WTC11 (cell line): ENCODE measurements around the gene COL4A2. TPM values are rescaled to one million over a fixed set of nuclear protein-coding genes. Genes with fewer than 3 reads are reported as not detected.

Experiments used
- ATAC-seq: fragments of 200-7000 bp; cut with Tn5 transposase; 2 replicates; pipeline ENCODE4 v1.10.0; 2021; ENCODE audit warnings: mild to moderate bottlenecking, moderate library complexity
- CTCF ChIA-PET: fragments of 300-600 bp; sonication (Branson Sonifier 250); formaldehyde crosslinking; loops from one replicate; lab custom pipeline; 2021; ENCODE audit warnings: antibody characterized with exemption; lab: Charles Lee
- POLR2A ChIA-PET: fragments of 350-600 bp; sonication (Branson Sonifier 250); formaldehyde crosslinking; loops from one replicate; lab custom pipeline; 2021; ENCODE audit warnings: antibody characterized with exemption; lab: Charles Lee
- DNase-seq: peaks from one replicate; pipeline ENCODE4 v3.0.0; 2021; ENCODE audit warnings: low spot score
- H3K27ac Mint-ChIP-seq: 2 replicates; pipeline ENCODE4 v1.8.0; 2021; ENCODE audit warnings: mixed read lengths
- H3K27me3 Mint-ChIP-seq: 2 replicates; pipeline ENCODE4 v1.8.0; 2021; ENCODE audit warnings: low read depth, mild to moderate bottlenecking, moderate library complexity, mixed read lengths
- H3K36me3 Mint-ChIP-seq: 2 replicates; pipeline ENCODE4 v1.8.0; 2021; ENCODE audit warnings: mixed read lengths
- H3K4me1 Mint-ChIP-seq: 2 replicates; pipeline ENCODE4 v1.8.0; 2022; ENCODE audit warnings: mixed read lengths
- H3K4me3 Mint-ChIP-seq: 2 replicates; pipeline ENCODE4 v1.8.0; 2021; ENCODE audit warnings: mild to moderate bottlenecking, moderate library complexity, mixed read lengths
- H3K9me3 Mint-ChIP-seq: 2 replicates; pipeline ENCODE4 v1.8.0; 2021; ENCODE audit warnings: mixed read lengths
- ELF4 ChIP-seq: sonication (generic); formaldehyde crosslinking; IDR thresholded peaks from 2 replicates; pipeline ENCODE4 v1.8.1; 2022; ENCODE audit warnings: low read depth, mild to moderate bottlenecking, moderate library complexity, missing genetic modification reagents
- FOXK1 ChIP-seq: sonication (generic); formaldehyde crosslinking; IDR thresholded peaks from 2 replicates; pipeline ENCODE4 v1.8.0; 2022; ENCODE audit warnings: mild to moderate bottlenecking, moderate library complexity, missing genetic modification reagents
- GTF2I ChIP-seq: fragments of 250-450 bp; sonication (Bioruptor Pico); conservative IDR thresholded peaks from 2 replicates; pipeline ENCODE4 v1.4.0; 2021; ENCODE audit warnings: mild to moderate bottlenecking
- NFATC4 ChIP-seq: fragments of 250-450 bp; sonication (Bioruptor Pico); IDR thresholded peaks from 2 replicates; pipeline ENCODE4 v1.9.0; 2021; ENCODE audit warnings: mild to moderate bottlenecking
- NFE2L1 ChIP-seq: sonication (generic); formaldehyde crosslinking; IDR thresholded peaks from 2 replicates; pipeline ENCODE4 v1.8.1; 2023; ENCODE audit warnings: missing genetic modification reagents
- OVOL2 ChIP-seq: fragments of 250-450 bp; sonication (Bioruptor Pico); IDR thresholded peaks from 2 replicates; pipeline ENCODE4 v1.9.0; 2021; ENCODE audit warnings: mild to moderate bottlenecking, borderline replicate concordance
- RELA ChIP-seq: sonication (generic); formaldehyde crosslinking; IDR thresholded peaks from 2 replicates; pipeline ENCODE4 v1.8.1; 2022; ENCODE audit warnings: missing genetic modification reagents, mild to moderate bottlenecking, borderline replicate concordance
- SMAD4 ChIP-seq: sonication (generic); formaldehyde crosslinking; IDR thresholded peaks from 2 replicates; pipeline ENCODE4 v1.8.0; 2022; ENCODE audit warnings: mild to moderate bottlenecking, missing genetic modification reagents
- ZNF121 ChIP-seq: sonication (generic); formaldehyde crosslinking; IDR thresholded peaks from 2 replicates; pipeline ENCODE4 v1.8.0; 2023; ENCODE audit warnings: missing genetic modification reagents
- ZNF138 ChIP-seq: sonication (generic); formaldehyde crosslinking; conservative IDR thresholded peaks from 2 replicates; pipeline ENCODE4 v1.8.1; 2022; ENCODE audit warnings: mild to moderate bottlenecking, moderate library complexity, missing genetic modification reagents
- total RNA-seq: library from RNA; stranded (reverse); gene quantifications from 3 replicates; pipeline ENCODE4 v1.2.3, GENCODE V29; 2021
- TF ChIP-seq, protein P1 (sequence below): sonication (generic); formaldehyde crosslinking; IDR thresholded peaks from 2 replicates; pipeline ENCODE4 v1.8.1; 2023; ENCODE audit warnings: mild to moderate bottlenecking, missing genetic modification reagents, moderate library complexity
- TF ChIP-seq, protein P2 (sequence below): sonication (generic); formaldehyde crosslinking; IDR thresholded peaks from 2 replicates; pipeline ENCODE4 v1.8.1; 2023; ENCODE audit warnings: mild to moderate bottlenecking, missing genetic modification reagents
- TF ChIP-seq, protein P3 (sequence below): sonication (generic); formaldehyde crosslinking; conservative IDR thresholded peaks from 2 replicates; pipeline ENCODE4 v1.8.1; 2022; ENCODE audit warnings: mild to moderate bottlenecking, missing genetic modification reagents
- TF ChIP-seq, protein P4 (sequence below): sonication (generic); formaldehyde crosslinking; conservative IDR thresholded peaks from 2 replicates; pipeline ENCODE4 v1.8.1; 2023; ENCODE audit warnings: mild to moderate bottlenecking, low read depth, missing genetic modification reagents, moderate library complexity
- TF ChIP-seq, protein P5 (sequence below): fragments of 250-450 bp; sonication (Bioruptor Pico); IDR thresholded peaks from 2 replicates; pipeline ENCODE4 v1.9.0; 2021; ENCODE audit warnings: moderate library complexity, mild to moderate bottlenecking, inconsistent platforms, borderline replicate concordance
- TF ChIP-seq, protein P6 (sequence below): sonication (generic); formaldehyde crosslinking; IDR thresholded peaks from 2 replicates; pipeline ENCODE4 v1.8.1; 2022; ENCODE audit warnings: mild to moderate bottlenecking, moderate library complexity, missing genetic modification reagents
- TF ChIP-seq, protein P7 (sequence below): fragments of 200-600 bp; IDR thresholded peaks from 2 replicates; pipeline ENCODE4 v1.8.0; 2022; ENCODE audit warnings: antibody characterized with exemption
- TF ChIP-seq, protein P8 (sequence below): fragments of 250-450 bp; sonication (Bioruptor Pico); IDR thresholded peaks from 2 replicates; pipeline ENCODE4 v1.9.0; 2021; ENCODE audit warnings: mild to moderate bottlenecking

Gene COL4A2
- total RNA-seq, 1 experiment from 2014 or later, result 109 TPM

DNA sequence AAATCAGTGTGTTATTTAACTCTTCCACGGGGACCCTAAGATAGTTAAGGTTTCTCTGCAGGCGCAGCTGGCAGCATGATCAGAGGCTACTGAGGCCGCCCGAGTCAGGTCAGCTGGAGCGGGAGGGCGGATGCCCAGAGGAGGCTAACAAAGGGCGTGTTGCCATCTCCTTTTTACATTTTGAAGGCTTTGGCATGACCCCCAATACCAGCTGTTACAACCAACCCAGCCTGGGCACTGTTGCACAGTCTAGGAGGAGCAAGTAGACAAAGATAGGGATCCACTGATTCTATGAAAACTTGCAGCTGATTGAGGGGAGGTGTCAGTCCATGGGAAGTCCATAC lies 15.7 kb downstream of the COL4A2 start:
- CTCF ChIA-PET, result interaction anchor here (1.0 to 4.0 kb wide), 8 partner anchors 15 to 101 kb away, joined by 4 to 29 read pairs (median 6); partner anchors contain the start of genes COL4A1 and COL4A2
- DNase-seq, result no peak
- Mint-ChIP-seq H3K9me3 (peaks cover 8% of the 10 kb centered on the region), H3K27ac (no peak overlapping the region), H3K36me3 (peaks cover 7% of the 10 kb centered on the region), H3K4me1 (peaks cover 59% of the 10 kb centered on the region), H3K4me3 (no peak overlapping the region), H3K27me3 (no peaks in the 10 kb centered on the region)
- no peak for ATAC-seq
- POLR2A ChIA-PET, result interaction anchor here (1.0 kb wide), 1 partner anchor 88 kb away, joined by 3 read pairs; no protein-coding TSS in a partner anchor
- TF ChIP-seq GTF2I (CRISPR knock-in tag), result no peak
- no peak for TF ChIP-seq ZNF121 (CRISPR knock-in tag)
- TF ChIP-seq NFATC4 (CRISPR knock-in tag), result no peak
- no peak for TF ChIP-seq ZNF138
- no peak for TF ChIP-seq NFE2L1 (CRISPR knock-in tag)
- TF ChIP-seq, protein P1, sequence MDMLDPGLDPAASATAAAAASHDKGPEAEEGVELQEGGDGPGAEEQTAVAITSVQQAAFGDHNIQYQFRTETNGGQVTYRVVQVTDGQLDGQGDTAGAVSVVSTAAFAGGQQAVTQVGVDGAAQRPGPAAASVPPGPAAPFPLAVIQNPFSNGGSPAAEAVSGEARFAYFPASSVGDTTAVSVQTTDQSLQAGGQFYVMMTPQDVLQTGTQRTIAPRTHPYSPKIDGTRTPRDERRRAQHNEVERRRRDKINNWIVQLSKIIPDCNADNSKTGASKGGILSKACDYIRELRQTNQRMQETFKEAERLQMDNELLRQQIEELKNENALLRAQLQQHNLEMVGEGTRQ (CRISPR knock-in tag), result no peak
- TF ChIP-seq SMAD4 (CRISPR knock-in tag), result no peak
- no peak for TF ChIP-seq ELF4 (CRISPR knock-in tag)
- no peak for TF ChIP-seq FOXK1 (CRISPR knock-in tag)
- TF ChIP-seq, protein P2, sequence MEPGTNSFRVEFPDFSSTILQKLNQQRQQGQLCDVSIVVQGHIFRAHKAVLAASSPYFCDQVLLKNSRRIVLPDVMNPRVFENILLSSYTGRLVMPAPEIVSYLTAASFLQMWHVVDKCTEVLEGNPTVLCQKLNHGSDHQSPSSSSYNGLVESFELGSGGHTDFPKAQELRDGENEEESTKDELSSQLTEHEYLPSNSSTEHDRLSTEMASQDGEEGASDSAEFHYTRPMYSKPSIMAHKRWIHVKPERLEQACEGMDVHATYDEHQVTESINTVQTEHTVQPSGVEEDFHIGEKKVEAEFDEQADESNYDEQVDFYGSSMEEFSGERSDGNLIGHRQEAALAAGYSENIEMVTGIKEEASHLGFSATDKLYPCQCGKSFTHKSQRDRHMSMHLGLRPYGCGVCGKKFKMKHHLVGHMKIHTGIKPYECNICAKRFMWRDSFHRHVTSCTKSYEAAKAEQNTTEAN, result no peak
- no peak for TF ChIP-seq RELA (CRISPR knock-in tag)
- TF ChIP-seq, protein P3, sequence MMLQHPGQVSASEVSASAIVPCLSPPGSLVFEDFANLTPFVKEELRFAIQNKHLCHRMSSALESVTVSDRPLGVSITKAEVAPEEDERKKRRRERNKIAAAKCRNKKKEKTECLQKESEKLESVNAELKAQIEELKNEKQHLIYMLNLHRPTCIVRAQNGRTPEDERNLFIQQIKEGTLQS (CRISPR knock-in tag), result no peak
- TF ChIP-seq, protein P4, sequence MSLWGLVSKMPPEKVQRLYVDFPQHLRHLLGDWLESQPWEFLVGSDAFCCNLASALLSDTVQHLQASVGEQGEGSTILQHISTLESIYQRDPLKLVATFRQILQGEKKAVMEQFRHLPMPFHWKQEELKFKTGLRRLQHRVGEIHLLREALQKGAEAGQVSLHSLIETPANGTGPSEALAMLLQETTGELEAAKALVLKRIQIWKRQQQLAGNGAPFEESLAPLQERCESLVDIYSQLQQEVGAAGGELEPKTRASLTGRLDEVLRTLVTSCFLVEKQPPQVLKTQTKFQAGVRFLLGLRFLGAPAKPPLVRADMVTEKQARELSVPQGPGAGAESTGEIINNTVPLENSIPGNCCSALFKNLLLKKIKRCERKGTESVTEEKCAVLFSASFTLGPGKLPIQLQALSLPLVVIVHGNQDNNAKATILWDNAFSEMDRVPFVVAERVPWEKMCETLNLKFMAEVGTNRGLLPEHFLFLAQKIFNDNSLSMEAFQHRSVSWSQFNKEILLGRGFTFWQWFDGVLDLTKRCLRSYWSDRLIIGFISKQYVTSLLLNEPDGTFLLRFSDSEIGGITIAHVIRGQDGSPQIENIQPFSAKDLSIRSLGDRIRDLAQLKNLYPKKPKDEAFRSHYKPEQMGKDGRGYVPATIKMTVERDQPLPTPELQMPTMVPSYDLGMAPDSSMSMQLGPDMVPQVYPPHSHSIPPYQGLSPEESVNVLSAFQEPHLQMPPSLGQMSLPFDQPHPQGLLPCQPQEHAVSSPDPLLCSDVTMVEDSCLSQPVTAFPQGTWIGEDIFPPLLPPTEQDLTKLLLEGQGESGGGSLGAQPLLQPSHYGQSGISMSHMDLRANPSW (CRISPR knock-in tag), result no peak
- TF ChIP-seq OVOL2 (CRISPR knock-in tag), result no peak
- TF ChIP-seq, protein P5, sequence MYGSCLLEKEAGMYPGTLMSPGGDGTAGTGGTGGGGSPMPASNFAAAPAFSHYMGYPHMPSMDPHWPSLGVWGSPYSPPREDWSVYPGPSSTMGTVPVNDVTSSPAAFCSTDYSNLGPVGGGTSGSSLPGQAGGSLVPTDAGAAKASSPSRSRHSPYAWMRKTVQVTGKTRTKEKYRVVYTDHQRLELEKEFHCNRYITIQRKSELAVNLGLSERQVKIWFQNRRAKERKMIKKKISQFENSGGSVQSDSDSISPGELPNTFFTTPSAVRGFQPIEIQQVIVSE (CRISPR knock-in tag), result no peak
- TF ChIP-seq, protein P6, sequence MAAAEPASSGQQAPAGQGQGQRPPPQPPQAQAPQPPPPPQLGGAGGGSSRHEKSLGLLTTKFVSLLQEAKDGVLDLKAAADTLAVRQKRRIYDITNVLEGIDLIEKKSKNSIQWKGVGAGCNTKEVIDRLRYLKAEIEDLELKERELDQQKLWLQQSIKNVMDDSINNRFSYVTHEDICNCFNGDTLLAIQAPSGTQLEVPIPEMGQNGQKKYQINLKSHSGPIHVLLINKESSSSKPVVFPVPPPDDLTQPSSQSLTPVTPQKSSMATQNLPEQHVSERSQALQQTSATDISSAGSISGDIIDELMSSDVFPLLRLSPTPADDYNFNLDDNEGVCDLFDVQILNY (CRISPR knock-in tag), result no peak
- TF ChIP-seq, protein P7, sequence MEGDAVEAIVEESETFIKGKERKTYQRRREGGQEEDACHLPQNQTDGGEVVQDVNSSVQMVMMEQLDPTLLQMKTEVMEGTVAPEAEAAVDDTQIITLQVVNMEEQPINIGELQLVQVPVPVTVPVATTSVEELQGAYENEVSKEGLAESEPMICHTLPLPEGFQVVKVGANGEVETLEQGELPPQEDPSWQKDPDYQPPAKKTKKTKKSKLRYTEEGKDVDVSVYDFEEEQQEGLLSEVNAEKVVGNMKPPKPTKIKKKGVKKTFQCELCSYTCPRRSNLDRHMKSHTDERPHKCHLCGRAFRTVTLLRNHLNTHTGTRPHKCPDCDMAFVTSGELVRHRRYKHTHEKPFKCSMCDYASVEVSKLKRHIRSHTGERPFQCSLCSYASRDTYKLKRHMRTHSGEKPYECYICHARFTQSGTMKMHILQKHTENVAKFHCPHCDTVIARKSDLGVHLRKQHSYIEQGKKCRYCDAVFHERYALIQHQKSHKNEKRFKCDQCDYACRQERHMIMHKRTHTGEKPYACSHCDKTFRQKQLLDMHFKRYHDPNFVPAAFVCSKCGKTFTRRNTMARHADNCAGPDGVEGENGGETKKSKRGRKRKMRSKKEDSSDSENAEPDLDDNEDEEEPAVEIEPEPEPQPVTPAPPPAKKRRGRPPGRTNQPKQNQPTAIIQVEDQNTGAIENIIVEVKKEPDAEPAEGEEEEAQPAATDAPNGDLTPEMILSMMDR, result no peak
- TF ChIP-seq, protein P8, sequence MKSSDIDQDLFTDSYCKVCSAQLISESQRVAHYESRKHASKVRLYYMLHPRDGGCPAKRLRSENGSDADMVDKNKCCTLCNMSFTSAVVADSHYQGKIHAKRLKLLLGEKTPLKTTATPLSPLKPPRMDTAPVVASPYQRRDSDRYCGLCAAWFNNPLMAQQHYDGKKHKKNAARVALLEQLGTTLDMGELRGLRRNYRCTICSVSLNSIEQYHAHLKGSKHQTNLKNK (CRISPR knock-in tag), result no peak
